ENCODE data around the gene DGKI.

Gene DGKI

GRCh38 chr7:137469191-137469811 is 377.5 kb downstream of the DGKI start:
- no peak for DNase-seq (ENCODE audit: low read depth, low spot score)
- H3K27me3 ChIP-seq (ENCODE audit: insufficient read depth, insufficient read length) = no peaks in the 10 kb centered on the region
- H3K4me1 ChIP-seq (ENCODE audit: insufficient read depth, insufficient read length) = no peaks in the 10 kb centered on the region
- no peaks in the 10 kb centered on the region for H3K36me3 ChIP-seq (ENCODE audit: insufficient read depth, insufficient read length, low read length)
- no peak overlapping the region for H3K9ac ChIP-seq (ENCODE audit: insufficient read length, low read depth)
- TF ChIP-seq SUZ12 (IDR thresholded peaks at IDR 0.05; ENCODE audit: extremely low read depth, insufficient read depth, insufficient read length) (no peak), YY1 (IDR thresholded peaks at IDR 0.05; ENCODE audit: insufficient read depth, insufficient read length) (no peak), ZNF274 (IDR thresholded peaks at IDR 0.05; ENCODE audit: low read depth, low read length) (no peak)
- no peaks in the 10 kb centered on the region for H3K9me3 ChIP-seq (ENCODE audit: insufficient read depth, low read length)
- no peak overlapping the region for H3K4me3 ChIP-seq (ENCODE audit: insufficient read length, low read depth)

DNA sequence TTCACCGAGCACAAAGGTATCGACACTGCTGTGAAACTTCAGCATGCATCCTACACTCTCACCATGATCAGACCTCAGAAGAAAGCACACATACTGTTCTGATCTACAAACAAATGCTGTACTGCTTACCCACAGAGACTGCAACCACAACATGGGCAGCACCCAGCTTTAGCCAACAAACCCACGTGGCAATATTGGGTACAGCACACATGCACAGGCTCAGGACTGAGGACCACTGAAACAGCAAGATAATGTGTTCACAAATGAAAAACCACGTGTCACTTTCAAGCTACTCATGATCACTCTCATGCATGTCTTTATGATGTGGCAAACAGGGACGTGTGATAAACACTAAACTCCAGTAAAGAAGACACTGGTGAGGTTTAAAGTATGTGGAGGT is 383.9 kb downstream of the DGKI start:
- DNase-seq (ENCODE audit: low read depth, low spot score) = no peak
- no peaks in the 10 kb centered on the region for H3K4me1 ChIP-seq (ENCODE audit: insufficient read depth, insufficient read length)
- no peak for TF ChIP-seq YY1 (IDR thresholded peaks at IDR 0.05; ENCODE audit: insufficient read depth, insufficient read length)
- no peak for TF ChIP-seq SUZ12 (IDR thresholded peaks at IDR 0.05; ENCODE audit: extremely low read depth, insufficient read depth, insufficient read length)
- no peak for TF ChIP-seq ZNF274 (IDR thresholded peaks at IDR 0.05; ENCODE audit: low read depth, low read length)

GRCh38 chr7:137462074-137462715 is 384.6 kb downstream of the DGKI start:
- no peak for DNase-seq (ENCODE audit: low read depth, low spot score)
- Histone ChIP-seq H3K9ac (ENCODE audit: insufficient read length, low read depth) (no peak overlapping the region), H3K36me3 (ENCODE audit: insufficient read depth, insufficient read length, low read length) (no peaks in the 10 kb centered on the region), H3K27me3 (ENCODE audit: insufficient read depth, insufficient read length) (no peaks in the 10 kb centered on the region), H3K9me3 (ENCODE audit: insufficient read depth, low read length) (no peaks in the 10 kb centered on the region), H3K4me3 (ENCODE audit: insufficient read length, low read depth) (no peak overlapping the region), H3K4me1 (ENCODE audit: insufficient read depth, insufficient read length) (no peaks in the 10 kb centered on the region)
- TF ChIP-seq ZNF274 (IDR thresholded peaks at IDR 0.05; ENCODE audit: low read depth, low read length) = no peak
- no peak for TF ChIP-seq SUZ12 (IDR thresholded peaks at IDR 0.05; ENCODE audit: extremely low read depth, insufficient read depth, insufficient read length)
- no peak for TF ChIP-seq YY1 (IDR thresholded peaks at IDR 0.05; ENCODE audit: insufficient read depth, insufficient read length)

More for the DNA sequence above, 383.9 kb downstream of the DGKI start:
- Histone ChIP-seq H3K36me3 (ENCODE audit: insufficient read depth, insufficient read length, low read length) (no peaks in the 10 kb centered on the region), H3K9ac (ENCODE audit: insufficient read length, low read depth) (no peak overlapping the region), H3K9me3 (ENCODE audit: insufficient read depth, low read length) (no peaks in the 10 kb centered on the region), H3K4me3 (ENCODE audit: insufficient read length, low read depth) (no peak overlapping the region), H3K27me3 (ENCODE audit: insufficient read depth, insufficient read length) (no peaks in the 10 kb centered on the region)

GRCh38 chr7:137458399-137458798 is 388.4 kb downstream of the DGKI start:
- DNase-seq (ENCODE audit: low read depth, low spot score) = no peak
- Histone ChIP-seq H3K9ac (ENCODE audit: insufficient read length, low read depth) (no peak overlapping the region), H3K4me3 (ENCODE audit: insufficient read length, low read depth) (no peak overlapping the region), H3K36me3 (ENCODE audit: insufficient read depth, insufficient read length, low read length) (no peaks in the 10 kb centered on the region), H3K9me3 (ENCODE audit: insufficient read depth, low read length) (no peaks in the 10 kb centered on the region), H3K27me3 (ENCODE audit: insufficient read depth, insufficient read length) (no peaks in the 10 kb centered on the region), H3K4me1 (ENCODE audit: insufficient read depth, insufficient read length) (no peaks in the 10 kb centered on the region)
- TF ChIP-seq SUZ12 (IDR thresholded peaks at IDR 0.05; ENCODE audit: extremely low read depth, insufficient read depth, insufficient read length) (no peak), YY1 (IDR thresholded peaks at IDR 0.05; ENCODE audit: insufficient read depth, insufficient read length) (no peak), ZNF274 (IDR thresholded peaks at IDR 0.05; ENCODE audit: low read depth, low read length) (no peak)

DNA sequence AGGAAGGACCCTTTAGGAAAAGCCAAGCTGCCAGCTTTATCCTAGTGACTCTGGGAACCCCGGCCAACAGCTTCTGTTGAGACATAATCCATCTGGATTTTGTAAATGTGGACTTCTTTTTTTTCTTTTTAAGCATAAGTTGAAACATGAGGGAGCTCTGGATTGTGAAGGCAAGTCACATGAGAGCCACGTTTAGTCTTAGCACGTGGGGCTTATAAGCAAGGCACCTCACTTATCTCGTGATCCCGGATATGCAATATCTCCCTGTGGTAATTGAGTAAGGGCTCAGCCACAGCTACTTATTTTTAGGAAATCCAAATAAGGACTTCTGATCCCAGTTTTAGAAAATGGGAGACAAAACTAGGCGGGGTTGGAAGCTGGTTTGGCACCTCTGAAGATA is 392.0 kb downstream of the DGKI start:
- Histone ChIP-seq H3K9ac (ENCODE audit: insufficient read length, low read depth) (no peak overlapping the region), H3K27me3 (ENCODE audit: insufficient read depth, insufficient read length) (no peaks in the 10 kb centered on the region), H3K4me3 (ENCODE audit: insufficient read length, low read depth) (no peak overlapping the region), H3K4me1 (ENCODE audit: insufficient read depth, insufficient read length) (no peaks in the 10 kb centered on the region), H3K36me3 (ENCODE audit: insufficient read depth, insufficient read length, low read length) (no peaks in the 10 kb centered on the region), H3K9me3 (ENCODE audit: insufficient read depth, low read length) (no peaks in the 10 kb centered on the region)
- TF ChIP-seq YY1 (IDR thresholded peaks at IDR 0.05; ENCODE audit: insufficient read depth, insufficient read length) (no peak), ZNF274 (IDR thresholded peaks at IDR 0.05; ENCODE audit: low read depth, low read length) (no peak), SUZ12 (IDR thresholded peaks at IDR 0.05; ENCODE audit: extremely low read depth, insufficient read depth, insufficient read length) (no peak)
- no peak for DNase-seq (ENCODE audit: low read depth, low spot score)

DNA sequence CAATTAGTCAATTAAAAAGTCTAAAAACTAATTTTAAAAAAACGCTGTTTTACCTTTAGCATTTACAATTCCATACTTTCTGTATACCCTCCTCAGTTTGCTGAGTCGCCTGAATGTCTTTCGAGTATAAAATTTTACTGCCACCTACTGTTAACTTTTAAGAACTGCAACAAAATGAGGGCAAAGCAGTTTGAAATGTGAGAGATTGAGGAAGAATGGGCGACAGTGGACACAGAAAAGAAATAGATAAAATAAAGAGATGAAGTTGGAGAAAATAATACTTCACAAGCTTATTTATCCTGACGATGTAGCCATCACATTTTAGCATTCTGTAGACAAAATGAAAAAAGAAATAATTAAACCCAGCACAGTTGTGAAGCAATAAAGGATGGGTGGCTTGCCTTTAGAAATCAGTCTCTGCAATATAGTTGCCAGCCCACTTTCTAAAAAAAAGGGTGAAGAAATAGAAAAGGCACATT is 392.5 kb downstream of the DGKI start:
- H3K4me3 ChIP-seq (ENCODE audit: insufficient read length, low read depth) = no peak overlapping the region

DNA sequence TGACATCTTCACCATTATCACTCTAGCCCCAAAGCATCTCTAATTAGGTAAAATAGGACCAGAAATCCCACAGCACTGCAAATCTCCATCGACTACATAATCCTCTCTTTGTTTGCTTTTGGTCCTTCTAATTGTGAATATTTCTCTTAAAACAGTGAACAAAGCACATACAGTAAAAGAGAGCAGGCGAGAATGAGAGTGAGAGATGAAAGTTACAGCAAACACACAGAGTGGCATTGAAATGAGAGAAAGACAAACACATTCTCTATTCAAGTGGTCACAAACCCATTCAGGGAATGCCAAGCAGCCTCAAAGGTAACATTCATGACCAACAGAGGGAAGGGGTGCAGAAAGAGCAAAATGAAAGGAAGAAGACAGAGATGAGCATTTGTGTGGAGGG is 393.4 kb downstream of the DGKI start:
- TF ChIP-seq YY1 (IDR thresholded peaks at IDR 0.05; ENCODE audit: insufficient read depth, insufficient read length) (no peak), SUZ12 (IDR thresholded peaks at IDR 0.05; ENCODE audit: extremely low read depth, insufficient read depth, insufficient read length) (no peak), ZNF274 (IDR thresholded peaks at IDR 0.05; ENCODE audit: low read depth, low read length) (no peak)
- H3K9me3 ChIP-seq (ENCODE audit: insufficient read depth, low read length) = no peaks in the 10 kb centered on the region
- H3K36me3 ChIP-seq (ENCODE audit: insufficient read depth, insufficient read length, low read length) = no peaks in the 10 kb centered on the region
- DNase-seq (ENCODE audit: low read depth, low spot score) = no peak
- no peak overlapping the region for H3K9ac ChIP-seq (ENCODE audit: insufficient read length, low read depth)
- H3K4me1 ChIP-seq (ENCODE audit: insufficient read depth, insufficient read length) = no peaks in the 10 kb centered on the region
- no peak overlapping the region for H3K4me3 ChIP-seq (ENCODE audit: insufficient read length, low read depth)
- no peaks in the 10 kb centered on the region for H3K27me3 ChIP-seq (ENCODE audit: insufficient read depth, insufficient read length)

More for the DNA sequence above, 392.5 kb downstream of the DGKI start:
- Histone ChIP-seq H3K9me3 (ENCODE audit: insufficient read depth, low read length) (no peaks in the 10 kb centered on the region), H3K27me3 (ENCODE audit: insufficient read depth, insufficient read length) (no peaks in the 10 kb centered on the region), H3K4me1 (ENCODE audit: insufficient read depth, insufficient read length) (no peaks in the 10 kb centered on the region), H3K36me3 (ENCODE audit: insufficient read depth, insufficient read length, low read length) (no peaks in the 10 kb centered on the region), H3K9ac (ENCODE audit: insufficient read length, low read depth) (no peak overlapping the region)
- no peak for TF ChIP-seq YY1 (IDR thresholded peaks at IDR 0.05; ENCODE audit: insufficient read depth, insufficient read length)
- TF ChIP-seq ZNF274 (IDR thresholded peaks at IDR 0.05; ENCODE audit: low read depth, low read length) = no peak
- TF ChIP-seq SUZ12 (IDR thresholded peaks at IDR 0.05; ENCODE audit: extremely low read depth, insufficient read depth, insufficient read length) = no peak
- DNase-seq (ENCODE audit: low read depth, low spot score) = no peak

Measured in NT2/D1 (cell line).